Measurements from ENCODE around the gene SLC25A21. TPM values are rescaled to one million over a fixed set of nuclear protein-coding genes. Genes with fewer than 3 reads are reported as not detected.

SLC25A21 gene
- total and polyA plus RNA-seq, 2 of the 13 experiments (the other 11 are each of a cell fraction or from before 2014, with no cell fraction given), result 1.9 to 2.9 TPM

DNA sequence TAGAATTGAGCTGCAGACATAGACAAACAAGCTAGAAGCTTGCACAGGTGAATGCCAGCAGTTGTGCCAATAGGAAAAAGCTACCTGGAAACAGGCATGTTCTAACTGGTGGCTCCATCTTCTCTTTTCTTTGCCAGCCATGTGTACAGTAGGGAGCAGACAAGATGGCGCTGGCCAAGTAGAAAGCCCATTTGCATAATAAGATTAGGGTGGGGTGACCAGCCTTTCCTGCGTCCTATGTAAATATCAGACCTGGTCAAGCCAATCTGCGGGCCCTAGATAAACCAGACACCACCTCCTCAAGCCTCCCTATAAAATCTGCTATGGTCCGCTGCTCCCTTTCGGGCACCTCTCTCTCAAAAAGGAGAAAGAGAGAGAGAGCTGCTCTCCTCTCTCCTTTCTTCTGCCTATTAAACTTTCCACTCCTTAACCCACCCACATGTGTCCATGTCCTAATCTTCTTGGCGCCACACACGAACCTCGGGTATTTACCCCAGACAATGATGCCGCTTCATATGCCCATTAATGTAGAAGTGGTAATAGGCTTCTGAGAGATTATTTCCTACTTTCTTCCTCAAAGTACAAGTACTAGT, 201.0 kb downstream of the SLC25A21 start:
- Histone ChIP-seq H3K9me3 (ENCODE audit: low read length) (no peaks in the 10 kb centered on the region), H2AFZ (ENCODE audit: low read length) (no peak overlapping the region), H3K4me3 (replicated peaks in 1 of 3; ENCODE audit: insufficient read depth in 1 of 3, low read depth in 2 of 3, low read length in 3 of 3) (no peak overlapping the region), H3K4me2 (ENCODE audit: low read depth, low read length) (no peak overlapping the region), H3K36me3 (replicated peaks in 1 of 2; ENCODE audit: control insufficient read depth in 1 of 2, insufficient read depth in 2 of 2, low read length in 2 of 2) (no peaks in the 10 kb centered on the region), H3K4me1 (ENCODE audit: insufficient read depth, low read length) (peaks cover 9% of the 10 kb centered on the region), H3K27me3 (ENCODE audit: control insufficient read depth in 1 of 2, insufficient read depth in 2 of 2, low read length in 2 of 2) (no peaks in the 10 kb centered on the region), H3K27ac (ENCODE audit: extremely low read length, insufficient read depth, low read length) (no peak overlapping the region), H3K9ac (ENCODE audit: insufficient read depth, low read depth, low read length) (no peak overlapping the region), H3K79me2 (ENCODE audit: insufficient read depth, low read length) (no peaks in the 10 kb centered on the region), H4K20me1 (ENCODE audit: insufficient read depth, low read length) (no peaks in the 10 kb centered on the region)
- ChIA-PET POLR2A (no interaction called here), CTCF (ENCODE audit: low intra/inter-chr PET ratio, low total read pairs) (no interaction called here)
- intact Hi-C loops (cut with micrococcal nuclease; ENCODE audit: unreplicated experiment) (no loop called here), in situ Hi-C loops (cut with HindIII; ENCODE audit: extremely low pct_ligation_motif_present, low pct_unique_long_range_greater_than_20kb) (no loop called here)
- WGBS (ENCODE audit: low lambda C conversion rate), result 65% methylated on average over 9 of the region's 9 CpGs
- no peak for FAIRE-seq
- DNase-seq (ENCODE audit: low spot score), result no peak
- no peak for ATAC-seq
- no peak for TF ChIP-seq ZNF383 (CRISPR knock-in tag; IDR thresholded peaks at IDR 0.05; ENCODE audit: borderline replicate concordance)
- TF ChIP-seq ZNF605 (CRISPR knock-in tag; IDR thresholded peaks at IDR 0.05), result no peak
- no peak for TF ChIP-seq ZNF749 (CRISPR knock-in tag; IDR thresholded peaks at IDR 0.05; ENCODE audit: borderline replicate concordance)
- no peak for TF ChIP-seq NCOR1 (IDR thresholded peaks at IDR 0.05; ENCODE audit: borderline replicate concordance, low read length)
- TF ChIP-seq EZH2 (conservative IDR thresholded peaks at IDR 0.05; ENCODE audit: low read depth, low read length), result no peak
- no peak for TF ChIP-seq KDM6A (CRISPR knock-in tag; IDR thresholded peaks at IDR 0.05; ENCODE audit: low read depth)
- TF ChIP-seq, protein P1, sequence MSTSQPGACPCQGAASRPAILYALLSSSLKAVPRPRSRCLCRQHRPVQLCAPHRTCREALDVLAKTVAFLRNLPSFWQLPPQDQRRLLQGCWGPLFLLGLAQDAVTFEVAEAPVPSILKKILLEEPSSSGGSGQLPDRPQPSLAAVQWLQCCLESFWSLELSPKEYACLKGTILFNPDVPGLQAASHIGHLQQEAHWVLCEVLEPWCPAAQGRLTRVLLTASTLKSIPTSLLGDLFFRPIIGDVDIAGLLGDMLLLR (CRISPR knock-in tag; IDR thresholded peaks at IDR 0.05), result no peak
- TF ChIP-seq CENPX (CRISPR knock-in tag; IDR thresholded peaks at IDR 0.05), result no peak
- no peak for TF ChIP-seq ZBTB1 (CRISPR knock-in tag; IDR thresholded peaks at IDR 0.05; ENCODE audit: borderline replicate concordance)
- BruUV-seq (replicated peaks), result no TSS peak
